HG02642 (cell line): ENCODE data around the gene ARID3C.

Experiments
- ATAC-seq: cut with Tn5 transposase; IDR thresholded peaks from one replicate; pipeline ENCODE4 v1.9.1; 2021; ENCODE audit warnings: mild to moderate bottlenecking; ENCODE audit not compliant: unreplicated experiment, poor library complexity

ARID3C gene

DNA sequence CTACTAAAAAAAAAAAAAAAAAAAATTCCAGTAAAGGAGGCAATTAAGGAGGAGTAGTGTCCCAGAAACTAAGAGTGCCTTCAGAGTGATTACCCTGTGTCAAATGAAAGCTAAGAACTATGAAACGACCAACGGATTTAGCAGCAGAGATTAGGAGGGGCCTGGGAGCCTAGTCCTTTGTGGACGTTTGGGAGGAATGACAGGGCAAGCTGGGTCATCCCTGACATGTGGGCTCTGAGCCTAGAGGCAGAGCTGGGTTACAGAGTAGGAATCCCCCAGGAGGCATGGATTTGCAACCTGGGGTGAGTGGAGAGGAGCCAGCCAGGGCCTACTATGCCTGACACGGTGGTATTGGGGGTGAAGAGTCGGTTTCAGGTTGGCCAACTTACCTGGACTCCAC lies 4.3 kb upstream of the ARID3C start:
- ATAC-seq = no peak

DNA sequence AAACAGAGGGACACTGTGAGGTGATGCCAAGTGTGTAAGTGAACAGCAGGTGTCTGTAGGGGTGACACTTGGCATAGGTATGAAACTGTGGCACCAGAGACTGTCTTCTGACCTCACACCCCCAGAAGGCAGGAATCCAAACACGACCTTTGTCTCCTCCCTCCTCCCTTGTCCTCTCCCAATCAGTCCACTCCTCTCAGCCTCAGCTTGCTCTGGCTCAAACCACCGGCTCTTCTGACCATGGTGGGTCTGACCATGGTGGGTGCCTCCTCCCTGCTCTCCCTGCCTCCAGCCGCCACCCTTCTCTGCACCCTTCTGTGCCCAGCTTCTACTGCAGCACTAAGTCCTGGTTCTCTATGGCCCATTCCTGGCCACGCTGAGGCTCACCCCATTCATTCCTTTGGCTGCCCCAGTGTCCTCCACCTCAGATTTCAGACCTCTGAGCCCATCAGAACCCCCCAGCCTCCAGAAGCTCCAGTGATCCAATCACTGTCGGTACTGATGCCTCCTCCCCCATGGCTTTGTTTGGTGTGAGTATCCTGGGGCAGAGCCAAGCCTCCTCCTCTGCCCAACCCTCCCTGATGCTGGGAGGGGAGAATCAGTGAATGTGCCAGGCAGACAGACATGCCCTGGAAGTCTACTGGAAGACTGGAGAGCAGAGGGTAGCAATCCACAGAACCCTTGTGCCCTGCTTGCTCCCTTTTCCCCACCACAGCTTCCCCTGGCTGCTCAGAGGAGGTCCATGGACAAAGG lies 1.7 kb upstream of the ARID3C start:
- ATAC-seq = no peak

DNA sequence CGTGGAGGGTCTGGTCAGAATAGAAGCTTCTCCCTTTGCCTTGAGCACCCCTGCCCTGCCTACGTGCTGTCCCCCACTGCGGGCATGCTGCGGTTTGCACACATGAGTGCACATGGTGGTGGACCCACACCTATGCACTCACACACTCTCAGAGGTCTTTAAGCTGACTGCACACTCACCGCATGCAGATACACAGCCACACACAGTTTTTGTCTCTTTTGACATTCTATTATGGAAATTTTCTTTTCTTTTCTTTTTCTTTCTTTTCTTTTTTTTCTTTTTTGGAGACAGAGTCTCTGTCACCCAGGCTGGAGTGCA lies 584 bp upstream of the ARID3C start:
- ATAC-seq = no peak

DNA sequence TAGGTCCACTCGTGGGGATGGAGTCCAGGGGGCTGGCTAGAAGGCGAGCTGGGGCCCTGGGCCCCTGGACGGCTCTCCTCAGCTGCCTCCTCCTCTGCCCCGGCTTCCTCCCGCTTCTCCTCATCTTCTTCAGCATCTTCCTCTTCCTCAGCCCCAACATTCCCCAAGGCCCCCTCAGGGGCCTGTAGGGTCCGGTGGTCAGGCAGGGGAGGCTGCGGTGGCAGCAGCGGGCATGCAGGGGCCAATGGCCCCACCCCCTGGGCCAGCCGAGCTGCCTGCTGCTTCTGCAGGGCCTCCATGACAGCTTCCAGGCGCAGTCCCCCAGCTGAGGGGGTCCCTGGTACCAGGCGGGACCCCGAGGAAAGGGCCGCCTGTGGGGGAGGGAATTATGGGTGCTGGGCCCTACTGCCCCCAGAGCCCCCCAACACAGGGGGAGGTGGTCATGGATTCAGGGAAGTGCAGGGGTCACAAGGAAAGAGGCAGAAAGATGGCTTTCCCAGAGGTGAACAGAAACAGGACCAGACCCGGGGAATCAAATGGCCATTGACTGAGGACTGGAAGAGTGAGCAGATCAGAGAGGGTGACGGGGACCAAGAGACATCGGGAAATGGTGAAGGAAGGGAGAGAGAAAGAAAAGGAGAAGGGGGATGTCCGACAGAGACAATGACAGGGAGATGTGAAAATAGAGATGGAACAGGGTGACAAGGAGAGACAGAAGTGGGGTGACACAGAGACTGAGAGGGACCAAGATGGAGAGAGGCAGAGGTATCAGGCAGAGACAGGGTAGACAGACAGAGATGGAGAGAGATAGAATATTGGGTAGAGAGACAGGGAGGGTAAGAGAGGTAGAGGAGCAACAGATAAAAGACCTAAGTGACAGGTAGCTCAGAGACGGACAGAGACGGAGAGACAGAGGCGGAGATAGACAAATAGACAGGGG lies 880 bp downstream of the ARID3C start:
- no peak for ATAC-seq

DNA sequence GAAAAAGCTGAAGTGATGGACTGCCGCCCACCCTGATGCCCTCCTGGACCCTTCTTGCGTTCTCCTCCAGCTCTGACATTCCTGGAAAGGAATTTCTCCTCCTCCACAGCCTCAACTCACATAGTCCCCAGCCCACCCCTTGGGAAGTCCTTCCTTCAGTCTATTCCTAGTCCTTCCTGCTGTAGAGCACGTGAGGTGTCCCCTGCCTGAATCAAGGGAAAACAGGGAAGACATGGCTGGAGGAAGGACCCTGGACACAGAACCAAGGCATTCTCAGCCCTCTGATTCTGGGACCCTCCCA lies 3.7 kb downstream of the ARID3C start:
- no peak for ATAC-seq

DNA sequence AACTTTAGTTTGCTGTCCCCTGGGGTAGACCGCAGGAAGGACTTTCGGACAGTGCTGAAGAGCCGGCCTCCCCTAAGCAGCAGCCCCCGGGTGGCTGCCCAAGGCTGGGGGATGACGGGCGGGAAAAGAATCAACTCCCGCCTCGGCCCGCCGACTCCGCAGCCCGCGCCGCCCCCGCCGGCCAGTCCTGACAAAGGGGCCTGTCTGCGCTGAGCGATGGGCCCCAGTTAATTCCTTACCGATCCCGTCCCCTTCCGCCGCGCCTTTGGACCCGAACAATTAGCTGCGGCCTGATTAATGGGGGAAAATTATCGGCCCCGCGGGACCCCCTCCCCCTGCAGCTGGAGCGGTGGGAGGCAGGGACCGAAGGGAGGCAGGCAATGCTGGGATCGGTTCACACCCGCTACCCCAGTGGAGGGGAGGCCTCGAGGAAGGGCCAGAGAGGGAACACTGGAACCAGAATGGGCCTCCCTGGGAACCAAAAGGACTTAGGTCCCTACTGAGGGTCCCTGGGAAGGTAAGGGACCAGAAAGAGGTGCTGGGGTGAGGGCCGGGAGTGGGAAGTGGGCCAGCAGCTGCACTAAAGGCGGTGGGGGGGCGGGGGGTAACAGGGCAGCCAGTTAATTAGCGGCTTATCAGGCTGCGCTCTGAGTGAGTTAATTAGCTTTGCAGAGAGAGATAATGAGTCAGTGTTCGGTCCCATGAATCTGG lies 4.2 kb downstream of the ARID3C start:
- no peak for ATAC-seq

DNA sequence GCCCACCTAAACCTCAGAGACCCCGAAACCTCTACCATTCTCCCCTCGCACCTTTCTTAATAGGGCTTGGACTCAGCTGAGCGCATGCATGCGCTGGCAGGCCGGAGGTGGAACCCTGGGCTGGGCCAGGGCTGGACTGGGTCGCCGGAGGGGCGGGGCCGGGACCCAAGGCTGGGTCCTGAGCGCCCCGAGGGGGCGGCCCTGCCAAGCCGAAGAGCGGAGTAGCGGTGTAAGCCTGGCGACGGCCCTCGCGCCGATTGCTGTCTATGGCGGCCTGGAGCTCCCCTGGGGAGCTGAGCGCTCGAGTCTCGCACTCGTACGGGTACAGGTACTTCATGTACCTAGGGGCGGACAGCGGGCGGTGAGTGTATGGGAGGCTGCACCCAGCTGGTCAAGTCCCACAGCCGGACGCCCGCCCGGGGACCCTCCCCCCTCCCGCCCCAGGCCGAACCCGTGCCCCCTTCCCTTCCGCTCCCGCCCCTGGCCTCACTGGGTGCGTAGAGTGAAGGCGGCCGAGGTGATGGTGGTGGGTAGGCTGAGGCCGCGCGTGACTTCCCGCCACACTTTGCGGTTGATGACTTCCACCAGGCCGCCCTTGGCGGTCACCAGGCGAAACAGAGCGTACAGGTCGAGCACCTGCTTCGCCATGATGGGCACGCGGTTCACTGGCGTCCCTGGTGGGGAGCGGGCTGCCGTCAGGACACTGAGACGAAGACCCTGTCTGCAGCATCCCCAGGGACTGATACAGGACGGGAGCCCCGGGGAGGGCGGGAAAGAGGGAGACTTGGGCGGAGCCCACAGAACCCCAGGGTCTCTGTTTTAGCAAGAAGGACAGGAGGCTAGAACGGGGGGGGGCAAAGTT lies 5.3 kb downstream of the ARID3C start:
- no peak for ATAC-seq

DNA sequence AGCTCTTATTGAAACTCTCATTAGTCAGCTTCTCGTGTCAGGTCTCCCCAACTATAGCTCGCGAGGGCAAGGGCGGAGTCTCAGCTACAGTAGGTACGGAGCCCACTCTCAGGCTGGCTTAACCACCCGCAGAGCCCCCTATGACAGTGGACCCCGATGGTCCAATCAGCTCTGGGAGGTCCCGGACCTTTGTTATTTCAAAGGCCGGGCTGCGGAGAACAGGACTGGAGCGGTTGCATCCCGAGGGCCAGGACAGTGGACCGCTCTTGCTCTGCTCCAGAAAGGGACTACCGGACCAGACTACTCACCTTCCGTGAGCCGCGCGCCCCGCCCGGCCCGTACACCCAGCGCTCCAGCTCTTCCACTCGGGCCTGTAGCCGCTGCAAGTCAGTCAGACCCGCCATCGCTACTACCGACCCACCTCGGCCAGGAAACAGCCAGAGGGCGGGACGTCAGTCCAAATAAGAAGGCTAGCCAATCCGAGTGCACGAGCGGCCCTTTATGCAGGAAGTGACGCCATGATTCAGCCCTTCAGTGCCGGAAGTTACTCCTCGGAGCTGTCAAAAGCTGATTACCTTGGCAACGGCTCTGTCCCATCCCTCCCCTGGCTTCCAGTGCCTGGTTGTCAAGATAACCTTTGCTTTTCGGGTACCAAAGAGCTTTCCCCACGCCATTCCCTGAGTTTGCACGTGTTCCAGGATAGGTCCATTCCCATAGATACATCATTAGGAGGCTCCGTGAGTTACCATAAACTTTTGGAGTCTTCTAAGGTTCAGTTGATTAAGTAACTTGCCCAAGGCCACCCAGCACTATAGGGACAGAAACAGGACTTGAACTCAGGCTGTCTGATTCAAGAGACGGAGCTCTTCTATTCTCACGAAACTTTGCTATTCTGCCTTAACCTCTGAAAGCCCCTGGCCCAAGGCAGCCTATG lies 8.5 kb downstream of the ARID3C start, which contains the start of gene DCTN3:
DCTN3 (minus strand) TSS at position 435 of the 934 bp plus-strand sequence; CDS start at position 404, 31 bp downstream.
- peak; percentile 98 for ATAC-seq

DNA sequence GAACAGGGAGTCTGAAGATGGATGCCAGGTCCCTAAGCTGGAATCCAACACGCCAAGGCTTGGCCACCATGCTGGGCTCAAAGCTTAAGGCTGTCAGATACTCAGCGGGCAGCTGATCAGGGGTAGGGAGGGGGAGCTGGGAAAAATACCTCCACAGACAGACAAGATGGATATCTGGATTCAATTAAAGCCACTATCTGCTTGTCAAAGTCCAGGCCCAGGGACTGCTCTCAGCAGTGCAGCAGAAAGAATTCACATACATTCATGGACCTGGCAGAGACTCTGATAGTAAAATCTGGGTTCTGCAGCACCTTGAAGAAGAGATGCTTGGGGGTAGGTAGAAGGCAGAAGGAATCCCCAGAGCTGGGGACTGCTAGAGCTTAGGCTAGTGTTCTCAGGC lies 13.7 kb downstream of the ARID3C start:
- no peak for ATAC-seq

DNA sequence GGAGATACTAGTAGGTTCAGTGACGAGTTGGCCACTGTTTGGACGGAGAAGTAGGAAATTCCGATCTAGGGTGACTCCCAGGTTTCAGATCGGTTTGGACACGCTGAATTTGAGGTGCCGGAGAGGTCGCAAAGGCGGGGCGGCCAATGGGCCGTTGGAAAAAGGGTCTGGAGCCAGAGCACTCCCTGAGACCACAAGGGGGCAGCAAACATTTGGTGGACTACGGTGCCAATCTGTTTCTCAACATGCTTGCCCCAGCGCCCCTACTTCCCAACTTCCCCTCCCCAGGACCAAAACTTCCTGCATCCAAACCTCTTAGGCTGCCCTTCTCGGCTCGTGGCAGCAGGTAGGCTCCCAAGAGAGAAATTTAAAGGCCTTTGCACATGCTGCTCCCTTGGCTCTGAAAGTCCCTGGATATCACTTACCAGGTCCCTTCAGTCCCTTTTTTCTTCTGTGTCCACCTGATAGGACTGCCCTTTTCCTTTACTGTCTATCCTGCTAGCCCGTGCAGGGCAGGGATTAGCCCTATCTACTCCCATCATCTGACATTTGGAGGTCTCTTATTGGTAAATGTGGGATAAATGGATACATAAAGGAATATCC lies 16.0 kb downstream of the ARID3C start:
- ATAC-seq = peak; percentile 47

DNA sequence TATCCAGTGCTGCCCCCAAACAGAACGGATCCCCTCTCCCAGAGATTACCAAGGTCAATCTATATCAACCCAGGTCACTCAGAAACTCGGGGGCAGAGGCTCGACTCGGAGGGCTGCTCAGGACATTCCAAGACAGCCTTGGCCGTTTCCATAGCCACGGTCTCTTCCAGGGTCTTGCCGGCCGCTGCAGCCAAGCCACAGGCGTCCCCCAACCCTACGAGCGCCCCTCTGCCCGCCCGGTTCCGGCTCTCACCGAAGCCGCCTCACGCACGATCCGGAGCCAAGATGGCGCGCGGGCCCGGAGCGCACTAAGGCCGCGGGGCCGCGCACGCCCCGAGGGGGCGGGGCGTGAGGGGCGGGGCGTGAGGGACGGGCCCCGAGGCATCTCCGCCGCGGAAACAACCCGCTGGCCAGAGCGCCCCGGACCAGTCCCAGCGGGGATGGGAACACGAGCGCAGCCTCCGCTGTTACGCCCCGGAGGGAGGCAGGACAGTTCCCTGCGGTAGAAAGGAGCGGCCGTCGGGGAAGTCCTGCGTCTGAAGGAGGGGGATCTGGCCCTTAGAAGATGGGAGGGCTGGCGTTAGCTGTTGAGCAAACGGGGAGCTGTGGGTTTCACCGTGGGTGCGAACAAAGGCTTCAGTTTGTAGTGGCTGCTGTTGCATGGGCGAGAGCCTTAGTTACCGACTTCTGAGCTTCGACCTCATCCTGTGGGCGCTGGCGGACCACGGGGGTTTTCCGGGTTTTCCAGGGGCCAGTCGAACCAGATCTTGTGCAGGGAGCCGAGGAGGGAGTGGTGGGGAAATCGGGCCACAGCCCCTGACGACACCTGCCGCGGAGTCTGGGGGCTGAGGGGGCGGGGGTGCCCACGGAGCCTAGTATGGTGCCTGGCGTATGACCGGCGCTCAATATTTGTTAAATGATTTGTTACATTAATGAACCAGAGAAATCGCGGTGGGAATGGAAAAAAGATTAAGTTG lies 16.8 kb downstream of the ARID3C start, which contains the start of gene RPP25L:
RPP25L (minus strand) TSS at position 287 of the 977 bp plus-strand sequence. CDS start 801 bp downstream, outside the sequence.
- peak; percentile 86 for ATAC-seq

DNA sequence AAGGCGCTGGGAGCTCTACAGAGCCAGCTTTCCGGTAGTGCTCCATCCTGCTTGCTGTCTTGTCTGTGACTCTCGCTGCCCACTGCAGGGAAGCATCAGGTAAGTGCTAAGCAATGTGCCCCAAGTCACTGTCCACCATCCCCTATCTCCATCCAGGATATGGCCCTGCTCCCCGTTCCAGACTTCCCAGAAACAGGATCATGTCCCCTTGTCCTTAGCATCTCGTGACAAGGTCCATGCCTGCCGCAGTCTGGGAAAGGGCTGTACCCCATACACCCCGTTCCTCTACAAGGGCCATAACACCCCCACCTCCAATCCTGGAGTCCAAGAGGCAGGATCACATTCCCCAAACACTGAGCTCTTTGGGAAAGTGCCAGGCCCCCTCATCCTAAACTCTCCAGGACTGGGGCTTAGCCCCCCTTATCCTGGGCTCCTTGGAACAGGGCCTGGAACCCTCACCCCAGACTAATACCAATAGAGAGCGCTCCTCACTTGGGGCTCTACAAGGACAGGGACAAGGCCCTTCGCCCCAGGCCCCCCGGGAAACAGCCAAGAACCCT lies 17.5 kb downstream of the ARID3C start:
- peak; percentile 6 for ATAC-seq

DNA sequence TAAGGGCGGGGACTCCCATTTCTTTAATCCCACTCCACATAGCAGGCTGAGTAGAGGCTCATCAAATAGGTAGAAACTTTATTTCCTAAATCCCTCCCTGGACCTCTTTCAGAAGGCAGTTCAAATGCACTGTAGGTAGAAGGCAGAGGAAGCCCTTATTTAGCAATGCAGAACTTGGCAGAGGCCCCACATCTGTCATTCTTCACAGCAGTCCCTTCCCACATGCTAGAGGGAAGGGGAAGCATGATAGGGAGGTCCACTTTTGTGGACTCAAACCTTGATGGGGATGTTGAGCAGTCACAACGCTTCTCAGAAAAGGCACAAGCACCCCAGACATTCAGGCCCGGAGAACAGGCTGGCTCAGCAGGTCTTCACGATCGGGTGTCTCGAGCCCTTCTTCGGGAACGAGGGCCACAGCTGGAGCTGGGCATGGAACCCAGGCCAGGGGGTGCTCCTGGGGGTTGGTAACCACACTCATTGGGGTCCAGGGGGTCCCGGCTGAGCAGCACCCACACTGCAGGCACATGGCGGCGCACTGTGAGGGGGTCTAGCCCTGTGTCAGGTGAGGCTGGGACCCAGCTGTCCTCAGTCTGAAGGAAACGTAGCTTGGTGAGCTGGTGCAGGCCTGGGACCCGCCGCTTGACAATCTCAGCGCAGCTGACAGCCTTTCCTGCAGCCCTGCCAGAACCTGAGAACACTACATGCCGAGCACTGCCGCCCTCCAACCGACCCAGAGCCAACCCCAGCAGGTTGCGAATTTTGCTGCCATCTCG lies 18.2 kb downstream of the ARID3C start:
- no peak for ATAC-seq

DNA sequence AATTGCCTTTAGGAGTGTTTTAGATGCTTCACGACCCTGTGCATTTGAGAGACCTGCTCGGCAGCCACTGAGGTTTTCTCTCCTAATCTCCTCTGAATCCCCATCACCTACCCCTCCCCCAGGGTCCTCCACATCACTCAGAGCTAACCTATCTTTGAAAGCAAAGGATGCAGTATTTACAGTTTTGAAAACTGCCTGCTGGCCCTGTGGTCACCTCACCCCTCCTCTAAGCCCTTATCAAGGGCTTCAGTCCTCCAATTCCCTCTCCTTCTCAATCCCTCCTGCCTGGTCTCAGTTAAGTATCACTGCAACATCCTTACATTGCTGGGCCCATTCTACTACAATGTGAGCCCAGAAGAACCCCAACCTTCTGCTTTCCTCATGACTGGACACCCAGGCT lies 21.5 kb downstream of the ARID3C start:
- ATAC-seq = no peak

DNA sequence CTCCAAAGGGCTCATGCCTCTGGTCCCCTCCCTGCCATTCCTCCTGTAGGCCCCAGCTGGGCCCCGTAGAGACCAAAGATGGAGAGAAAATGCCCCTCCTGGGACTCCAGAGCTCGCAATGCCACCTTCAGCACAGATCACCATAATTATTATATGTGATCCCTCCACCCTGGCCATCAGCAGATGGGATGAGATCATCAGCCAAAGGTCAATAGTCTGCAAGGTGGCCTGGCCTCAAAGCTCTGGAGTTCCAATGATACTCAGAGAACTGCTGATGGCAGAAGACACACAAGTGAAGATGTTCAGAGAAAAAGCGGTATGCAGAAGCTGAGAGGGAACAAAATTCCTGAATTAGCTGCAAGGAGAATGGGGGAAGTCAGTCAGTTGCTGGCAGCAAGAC lies 22.0 kb downstream of the ARID3C start:
- ATAC-seq = no peak

DNA sequence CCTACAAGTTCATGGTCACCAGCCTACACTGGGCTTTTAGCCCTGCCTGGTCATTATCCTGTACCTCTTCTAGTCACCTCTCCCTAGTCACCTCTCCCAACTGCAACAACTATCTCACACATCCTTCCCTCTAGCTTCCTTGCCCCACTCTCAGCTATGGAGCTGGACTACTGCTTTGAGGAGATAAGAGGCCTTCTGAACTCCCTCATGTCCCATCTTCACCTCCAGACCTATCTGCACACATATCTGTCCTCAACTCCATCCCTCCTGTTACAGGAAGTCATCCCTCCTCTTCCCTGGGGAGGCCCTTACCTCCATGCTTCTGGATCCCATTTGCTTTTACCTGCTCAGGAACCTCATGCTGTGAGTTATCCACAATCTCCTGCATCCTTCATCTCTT lies 22.7 kb downstream of the ARID3C start:
- ATAC-seq = no peak
